HepG2 (cell line): ENCODE data around the gene ODAD4. TPM values are rescaled to one million over a fixed set of nuclear protein-coding genes. Genes with fewer than 3 reads are reported as not detected.

Experiments used
- EHMT2 ChIP-seq: fragments of 200-600 bp; sonication (generic); IDR thresholded peaks from 2 replicates; pipeline ENCODE4 v1.7.0; 2017; ENCODE audit warnings: antibody characterized with exemption, low read depth, low read length, borderline replicate concordance
- MAZ ChIP-seq, 2 experiments: sonication (generic) in 1 of 2; formaldehyde crosslinking in 1 of 2; IDR thresholded peaks; 2 replicates each; pipeline versions ENCODE4 v1.5.0 to v1.6.1; 2012 to 2020; ENCODE audit warnings: low read depth in 2 of 2, mild to moderate bottlenecking in 2 of 2, borderline replicate concordance in 1 of 2, improper control_type of control experiment in 1 of 2, low read length in 1 of 2, missing genetic modification reagents in 1 of 2, moderate library complexity in 1 of 2
- MTA1 ChIP-seq: sonication (generic); formaldehyde crosslinking; IDR thresholded peaks from 2 replicates; pipeline ENCODE4 v1.4.0; 2020; ENCODE audit warnings: missing genetic modification reagents, mild to moderate bottlenecking, borderline replicate concordance
- PHF21A ChIP-seq: sonication (generic); formaldehyde crosslinking; IDR thresholded peaks from 2 replicates; pipeline ENCODE4 v1.5.0; 2020; ENCODE audit warnings: mild to moderate bottlenecking, missing genetic modification reagents
- RBM22 ChIP-seq: fragments of 200-400 bp; formaldehyde crosslinking; optimal IDR thresholded peaks from 2 replicates; pipeline ENCODE3; 2017; ENCODE audit warnings: mild to moderate bottlenecking, low read length, moderate library complexity
- SIX1 ChIP-seq: sonication (generic); formaldehyde crosslinking; IDR thresholded peaks from 2 replicates; pipeline ENCODE4 v1.4.0; 2020; ENCODE audit warnings: missing genetic modification reagents, borderline replicate concordance
- TBX2 ChIP-seq: sonication (generic); formaldehyde crosslinking; IDR thresholded peaks from 2 replicates; pipeline ENCODE4 v1.5.0; 2020; ENCODE audit warnings: missing genetic modification reagents, mild to moderate bottlenecking, borderline replicate concordance
- ZNF788 ChIP-seq: sonication (generic); formaldehyde crosslinking; IDR thresholded peaks from 2 replicates; pipeline ENCODE4 v1.5.0; 2020; ENCODE audit warnings: mild to moderate bottlenecking, missing genetic modification reagents, borderline replicate concordance
- polyA plus RNA-seq, 8 experiments: library from polyadenylated mRNA; depleted of rRNA in 3 of 8; stranded (reverse) in 7 of 8; unstranded in 1 of 8; fragments of >200 nt; fragmentation: Illumina TruSeq in 4 of 8; extraction: Trizol in 4 of 8; gene quantifications; 2 replicates each; pipeline versions ENCODE4 v1.2.1 to v1.2.3, GENCODE V29; 2011 to 2016; ENCODE audit warnings: low read depth in 4 of 8, missing spikeins in 1 of 8, mixed read lengths in 1 of 8; ENCODE audit not compliant: insufficient read depth in 1 of 8
- total RNA-seq, 5 experiments: library from RNA; depleted of rRNA; stranded (reverse); fragments of >200 nt; fragmentation: Illumina TruSeq; extraction: Trizol; gene quantifications; 2 replicates each; pipeline ENCODE4 v1.2.3, GENCODE V29; 2016; ENCODE audit warnings: low read depth in 1 of 5
- TF ChIP-seq, protein P1 (sequence below): sonication (generic); formaldehyde crosslinking; IDR thresholded peaks from 2 replicates; pipeline ENCODE4 v1.4.0; 2020; ENCODE audit warnings: missing genetic modification reagents, mild to moderate bottlenecking, borderline replicate concordance
- TF ChIP-seq, protein P2 (sequence below): sonication (generic); formaldehyde crosslinking; IDR thresholded peaks from 2 replicates; pipeline ENCODE4 v1.4.0; 2020; ENCODE audit warnings: mild to moderate bottlenecking, low read depth, missing genetic modification reagents
- TF ChIP-seq, protein P3 (sequence below), 2 experiments: fragments of 450-650 bp in 1 of 2; sonication (generic) in 1 of 2; formaldehyde crosslinking in 1 of 2; IDR thresholded peaks; 2 replicates each; pipeline versions ENCODE4 v1.6.1 to v1.8.0; 2016 to 2022; ENCODE audit warnings: antibody characterized with exemption in 1 of 2, mild to moderate bottlenecking in 1 of 2, missing genetic modification reagents in 1 of 2

The ODAD4 gene
- total and polyA plus RNA-seq, 2 of the 13 experiments (the other 11 are each of a cell fraction or from before 2014, with no cell fraction given) = 0.48 to 0.53 TPM

DNA sequence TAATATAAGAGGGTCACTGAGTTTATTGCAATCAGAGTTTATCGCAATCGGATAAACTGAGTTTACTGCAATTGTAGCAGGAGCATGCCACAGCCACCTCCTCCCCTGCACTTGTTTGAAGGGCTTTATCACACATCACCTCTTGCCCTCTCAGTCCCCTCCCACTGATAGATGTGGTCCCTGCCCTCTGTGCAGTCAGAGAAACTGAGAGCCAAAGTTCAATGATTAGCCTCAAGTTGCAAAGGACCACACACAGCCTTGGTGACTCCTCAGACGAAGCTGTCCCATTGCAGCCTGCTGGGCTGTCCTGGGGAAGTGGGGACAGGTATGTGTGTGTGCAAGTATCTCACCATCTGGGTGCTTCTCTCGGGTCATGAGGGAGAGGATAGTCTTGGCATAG, 25.2 kb upstream of the ODAD4 start (continued):
- TF ChIP-seq, protein P1, sequence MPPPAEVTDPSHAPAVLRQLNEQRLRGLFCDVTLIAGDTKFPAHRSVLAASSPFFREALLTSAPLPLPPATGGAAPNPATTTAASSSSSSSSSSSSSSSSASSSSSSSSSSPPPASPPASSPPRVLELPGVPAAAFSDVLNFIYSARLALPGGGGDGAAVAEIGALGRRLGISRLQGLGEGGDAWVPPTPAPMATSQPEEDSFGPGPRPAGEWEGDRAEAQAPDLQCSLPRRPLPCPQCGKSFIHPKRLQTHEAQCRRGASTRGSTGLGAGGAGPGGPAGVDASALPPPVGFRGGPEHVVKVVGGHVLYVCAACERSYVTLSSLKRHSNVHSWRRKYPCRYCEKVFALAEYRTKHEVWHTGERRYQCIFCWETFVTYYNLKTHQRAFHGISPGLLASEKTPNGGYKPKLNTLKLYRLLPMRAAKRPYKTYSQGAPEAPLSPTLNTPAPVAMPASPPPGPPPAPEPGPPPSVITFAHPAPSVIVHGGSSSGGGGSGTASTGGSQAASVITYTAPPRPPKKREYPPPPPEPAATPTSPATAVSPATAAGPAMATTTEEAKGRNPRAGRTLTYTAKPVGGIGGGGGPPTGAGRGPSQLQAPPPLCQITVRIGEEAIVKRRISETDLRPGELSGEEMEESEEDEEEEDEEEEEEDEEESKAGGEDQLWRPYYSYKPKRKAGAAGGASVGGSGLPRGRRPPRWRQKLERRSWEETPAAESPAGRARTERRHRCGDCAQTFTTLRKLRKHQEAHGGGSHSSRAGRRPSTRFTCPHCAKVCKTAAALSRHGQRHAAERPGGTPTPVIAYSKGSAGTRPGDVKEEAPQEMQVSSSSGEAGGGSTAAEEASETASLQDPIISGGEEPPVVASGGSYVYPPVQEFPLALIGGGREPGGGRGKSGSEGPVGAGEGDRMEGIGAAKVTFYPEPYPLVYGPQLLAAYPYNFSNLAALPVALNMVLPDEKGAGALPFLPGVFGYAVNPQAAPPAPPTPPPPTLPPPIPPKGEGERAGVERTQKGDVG (CRISPR knock-in tag) = peak; percentile 69; the same call in 1 of the 2 replicates
- TF ChIP-seq TBX2 (CRISPR knock-in tag) = peak; percentile 50; the same call in 1 of the 2 replicates
- TF ChIP-seq MAZ (IDR thresholded peaks at IDR 0.05; ENCODE audit: borderline replicate concordance, low read depth, low read length) = no peak
- TF ChIP-seq MAZ (CRISPR knock-in tag; IDR thresholded peaks at IDR 0.05; ENCODE audit: low read depth) = 0 out of 2 replicates have a peak, but pooled peaks have one; percentile 28
- TF ChIP-seq PHF21A (CRISPR knock-in tag) = 0 out of 2 replicates have a peak, but pooled peaks have one; percentile 32
- no peak for TF ChIP-seq SIX1 (CRISPR knock-in tag)
- peak; percentile 33 for TF ChIP-seq RBM22
- TF ChIP-seq EHMT2 = no peak
- TF ChIP-seq ZNF788 (CRISPR knock-in tag) = 0 out of 2 replicates have a peak, but pooled peaks have one; percentile 25
- peak; percentile 79 for TF ChIP-seq MTA1 (CRISPR knock-in tag)
- TF ChIP-seq, protein P2, sequence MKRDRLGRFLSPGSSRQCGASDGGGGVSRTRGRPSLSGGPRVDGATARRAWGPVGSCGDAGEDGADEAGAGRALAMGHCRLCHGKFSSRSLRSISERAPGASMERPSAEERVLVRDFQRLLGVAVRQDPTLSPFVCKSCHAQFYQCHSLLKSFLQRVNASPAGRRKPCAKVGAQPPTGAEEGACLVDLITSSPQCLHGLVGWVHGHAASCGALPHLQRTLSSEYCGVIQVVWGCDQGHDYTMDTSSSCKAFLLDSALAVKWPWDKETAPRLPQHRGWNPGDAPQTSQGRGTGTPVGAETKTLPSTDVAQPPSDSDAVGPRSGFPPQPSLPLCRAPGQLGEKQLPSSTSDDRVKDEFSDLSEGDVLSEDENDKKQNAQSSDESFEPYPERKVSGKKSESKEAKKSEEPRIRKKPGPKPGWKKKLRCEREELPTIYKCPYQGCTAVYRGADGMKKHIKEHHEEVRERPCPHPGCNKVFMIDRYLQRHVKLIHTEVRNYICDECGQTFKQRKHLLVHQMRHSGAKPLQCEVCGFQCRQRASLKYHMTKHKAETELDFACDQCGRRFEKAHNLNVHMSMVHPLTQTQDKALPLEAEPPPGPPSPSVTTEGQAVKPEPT (CRISPR knock-in tag) = peak; percentile 84; the same call in 1 of the 2 replicates
- TF ChIP-seq, protein P3, sequence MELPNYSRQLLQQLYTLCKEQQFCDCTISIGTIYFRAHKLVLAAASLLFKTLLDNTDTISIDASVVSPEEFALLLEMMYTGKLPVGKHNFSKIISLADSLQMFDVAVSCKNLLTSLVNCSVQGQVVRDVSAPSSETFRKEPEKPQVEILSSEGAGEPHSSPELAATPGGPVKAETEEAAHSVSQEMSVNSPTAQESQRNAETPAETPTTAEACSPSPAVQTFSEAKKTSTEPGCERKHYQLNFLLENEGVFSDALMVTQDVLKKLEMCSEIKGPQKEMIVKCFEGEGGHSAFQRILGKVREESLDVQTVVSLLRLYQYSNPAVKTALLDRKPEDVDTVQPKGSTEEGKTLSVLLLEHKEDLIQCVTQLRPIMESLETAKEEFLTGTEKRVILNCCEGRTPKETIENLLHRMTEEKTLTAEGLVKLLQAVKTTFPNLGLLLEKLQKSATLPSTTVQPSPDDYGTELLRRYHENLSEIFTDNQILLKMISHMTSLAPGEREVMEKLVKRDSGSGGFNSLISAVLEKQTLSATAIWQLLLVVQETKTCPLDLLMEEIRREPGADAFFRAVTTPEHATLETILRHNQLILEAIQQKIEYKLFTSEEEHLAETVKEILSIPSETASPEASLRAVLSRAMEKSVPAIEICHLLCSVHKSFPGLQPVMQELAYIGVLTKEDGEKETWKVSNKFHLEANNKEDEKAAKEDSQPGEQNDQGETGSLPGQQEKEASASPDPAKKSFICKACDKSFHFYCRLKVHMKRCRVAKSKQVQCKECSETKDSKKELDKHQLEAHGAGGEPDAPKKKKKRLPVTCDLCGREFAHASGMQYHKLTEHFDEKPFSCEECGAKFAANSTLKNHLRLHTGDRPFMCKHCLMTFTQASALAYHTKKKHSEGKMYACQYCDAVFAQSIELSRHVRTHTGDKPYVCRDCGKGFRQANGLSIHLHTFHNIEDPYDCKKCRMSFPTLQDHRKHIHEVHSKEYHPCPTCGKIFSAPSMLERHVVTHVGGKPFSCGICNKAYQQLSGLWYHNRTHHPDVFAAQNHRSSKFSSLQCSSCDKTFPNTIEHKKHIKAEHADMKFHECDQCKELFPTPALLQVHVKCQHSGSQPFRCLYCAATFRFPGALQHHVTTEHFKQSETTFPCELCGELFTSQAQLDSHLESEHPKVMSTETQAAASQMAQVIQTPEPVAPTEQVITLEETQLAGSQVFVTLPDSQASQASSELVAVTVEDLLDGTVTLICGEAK (IDR thresholded peaks at IDR 0.05) = no peak
- TF ChIP-seq, protein P3 (CRISPR knock-in tag; IDR thresholded peaks at IDR 0.05) = 0 out of 2 replicates have a peak, but pooled peaks have one; percentile 16
